ENCODE results near the gene IVD.

IVD gene

DNA sequence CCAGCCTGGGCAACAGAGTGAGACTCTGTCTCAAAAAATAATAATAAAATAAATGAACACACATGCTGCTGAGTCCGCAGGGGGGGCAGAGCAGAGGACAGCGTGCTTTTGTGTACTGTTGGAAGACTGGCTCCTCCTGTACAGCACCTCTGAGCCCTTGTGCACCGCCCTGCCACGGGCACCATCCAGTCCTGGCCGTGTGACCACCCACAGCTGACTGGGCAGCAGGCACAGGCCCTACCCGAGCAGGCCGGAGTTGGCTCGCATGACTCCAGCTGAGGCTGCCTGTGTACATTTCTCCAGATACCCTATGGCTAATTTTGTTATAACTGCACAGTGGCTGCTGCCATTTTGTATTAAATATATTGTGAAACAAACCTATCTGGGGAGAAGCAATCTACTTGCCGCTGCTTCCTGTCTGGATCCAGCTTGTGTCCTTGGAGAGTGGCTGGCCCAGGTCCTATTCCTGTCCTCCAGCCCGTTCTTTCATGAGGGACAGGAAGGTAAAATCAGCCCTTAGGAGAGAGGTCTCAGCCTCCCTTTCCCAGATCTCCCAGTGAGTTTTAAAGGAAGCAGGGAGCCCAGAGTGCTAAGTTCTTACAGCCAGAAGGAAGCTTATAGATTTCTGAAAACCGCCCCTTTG lies 14.6 kb downstream of the IVD start:
- TF ChIP-seq EZH2phosphoT487 (IDR thresholded peaks at IDR 0.05; ENCODE audit: borderline replicate concordance, low read length) = no peak
- TF ChIP-seq, protein P1, sequence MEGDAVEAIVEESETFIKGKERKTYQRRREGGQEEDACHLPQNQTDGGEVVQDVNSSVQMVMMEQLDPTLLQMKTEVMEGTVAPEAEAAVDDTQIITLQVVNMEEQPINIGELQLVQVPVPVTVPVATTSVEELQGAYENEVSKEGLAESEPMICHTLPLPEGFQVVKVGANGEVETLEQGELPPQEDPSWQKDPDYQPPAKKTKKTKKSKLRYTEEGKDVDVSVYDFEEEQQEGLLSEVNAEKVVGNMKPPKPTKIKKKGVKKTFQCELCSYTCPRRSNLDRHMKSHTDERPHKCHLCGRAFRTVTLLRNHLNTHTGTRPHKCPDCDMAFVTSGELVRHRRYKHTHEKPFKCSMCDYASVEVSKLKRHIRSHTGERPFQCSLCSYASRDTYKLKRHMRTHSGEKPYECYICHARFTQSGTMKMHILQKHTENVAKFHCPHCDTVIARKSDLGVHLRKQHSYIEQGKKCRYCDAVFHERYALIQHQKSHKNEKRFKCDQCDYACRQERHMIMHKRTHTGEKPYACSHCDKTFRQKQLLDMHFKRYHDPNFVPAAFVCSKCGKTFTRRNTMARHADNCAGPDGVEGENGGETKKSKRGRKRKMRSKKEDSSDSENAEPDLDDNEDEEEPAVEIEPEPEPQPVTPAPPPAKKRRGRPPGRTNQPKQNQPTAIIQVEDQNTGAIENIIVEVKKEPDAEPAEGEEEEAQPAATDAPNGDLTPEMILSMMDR (IDR thresholded peaks at IDR 0.05; ENCODE audit: low read depth, low read length, poor library complexity, severe bottlenecking) = no peak
- H3K4me3 ChIP-seq (ENCODE audit: low read length) = no peak overlapping the region
- peaks cover 3% of the 10 kb centered on the region; the same call in 1 of the 2 replicates for H3K4me1 ChIP-seq (ENCODE audit: control insufficient read depth, low read length)
- no peak overlapping the region for H3K4me2 ChIP-seq (ENCODE audit: low read length)
- peaks cover 8% of the 10 kb centered on the region; the same call in 1 of the 2 replicates for H3K36me3 ChIP-seq (ENCODE audit: control insufficient read depth, low read length)
- no peaks in the 10 kb centered on the region for H4K20me1 ChIP-seq (ENCODE audit: control insufficient read depth, insufficient read depth, low read depth, low read length)
- no peaks in the 10 kb centered on the region for H3F3A ChIP-seq (ENCODE audit: control insufficient read depth, insufficient read depth)
- H3K79me2 ChIP-seq (ENCODE audit: control insufficient read depth, low read length) = no peaks in the 10 kb centered on the region
- no peak overlapping the region for H3K27ac ChIP-seq (ENCODE audit: low read depth, low read length)
- H3K27me3 ChIP-seq (ENCODE audit: control insufficient read depth, low read length) = peaks cover 3% of the 10 kb centered on the region; the same call in 1 of the 2 replicates
- H3K9me2 ChIP-seq (replicated peaks; ENCODE audit: control insufficient read depth, low read length) = no peaks in the 10 kb centered on the region
- no peaks in the 10 kb centered on the region for H3K9me3 ChIP-seq (ENCODE audit: control insufficient read depth, insufficient read depth, low read length)

DNA sequence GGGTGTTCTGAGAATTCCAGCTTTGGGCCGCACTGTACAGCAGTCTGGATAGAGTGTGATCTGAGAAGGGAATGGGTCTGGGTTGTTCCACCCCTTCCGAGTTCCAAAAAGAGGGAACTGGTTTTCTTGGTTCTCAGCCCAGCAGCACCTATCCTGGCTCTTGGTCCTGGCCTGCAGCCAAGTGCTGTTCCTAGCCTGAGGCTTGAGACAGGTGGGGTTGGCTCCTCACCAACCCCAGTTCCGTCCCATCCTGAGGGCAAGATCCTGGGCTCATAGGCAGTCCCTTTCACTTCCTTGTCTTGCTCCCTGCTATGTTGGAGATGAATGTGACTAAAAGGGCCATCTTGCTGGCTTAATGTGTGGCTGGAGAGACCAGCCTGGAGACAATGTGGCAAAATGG lies 15.2 kb downstream of the IVD start:
- Histone ChIP-seq H3K27me3 (ENCODE audit: control insufficient read depth, low read length) (peaks cover 3% of the 10 kb centered on the region; the same call in 1 of the 2 replicates), H3K79me2 (ENCODE audit: control insufficient read depth, low read length) (no peaks in the 10 kb centered on the region), H3F3A (ENCODE audit: control insufficient read depth, insufficient read depth) (no peaks in the 10 kb centered on the region), H3K27ac (ENCODE audit: low read depth, low read length) (no peak overlapping the region), H3K9me3 (ENCODE audit: control insufficient read depth, insufficient read depth, low read length) (no peaks in the 10 kb centered on the region), H3K4me3 (ENCODE audit: low read length) (no peak overlapping the region), H3K4me1 (ENCODE audit: control insufficient read depth, low read length) (peaks cover 3% of the 10 kb centered on the region; the same call in 1 of the 2 replicates), H3K9me2 (replicated peaks; ENCODE audit: control insufficient read depth, low read length) (no peaks in the 10 kb centered on the region), H4K20me1 (ENCODE audit: control insufficient read depth, insufficient read depth, low read depth, low read length) (no peaks in the 10 kb centered on the region), H3K36me3 (ENCODE audit: control insufficient read depth, low read length) (peaks cover 5% of the 10 kb centered on the region; the same call in 1 of the 2 replicates), H3K4me2 (ENCODE audit: low read length) (no peak overlapping the region)
- TF ChIP-seq, protein P1 (IDR thresholded peaks at IDR 0.05; ENCODE audit: low read depth, low read length, poor library complexity, severe bottlenecking) = no peak
- TF ChIP-seq EZH2phosphoT487 (IDR thresholded peaks at IDR 0.05; ENCODE audit: borderline replicate concordance, low read length) = no peak

DNA sequence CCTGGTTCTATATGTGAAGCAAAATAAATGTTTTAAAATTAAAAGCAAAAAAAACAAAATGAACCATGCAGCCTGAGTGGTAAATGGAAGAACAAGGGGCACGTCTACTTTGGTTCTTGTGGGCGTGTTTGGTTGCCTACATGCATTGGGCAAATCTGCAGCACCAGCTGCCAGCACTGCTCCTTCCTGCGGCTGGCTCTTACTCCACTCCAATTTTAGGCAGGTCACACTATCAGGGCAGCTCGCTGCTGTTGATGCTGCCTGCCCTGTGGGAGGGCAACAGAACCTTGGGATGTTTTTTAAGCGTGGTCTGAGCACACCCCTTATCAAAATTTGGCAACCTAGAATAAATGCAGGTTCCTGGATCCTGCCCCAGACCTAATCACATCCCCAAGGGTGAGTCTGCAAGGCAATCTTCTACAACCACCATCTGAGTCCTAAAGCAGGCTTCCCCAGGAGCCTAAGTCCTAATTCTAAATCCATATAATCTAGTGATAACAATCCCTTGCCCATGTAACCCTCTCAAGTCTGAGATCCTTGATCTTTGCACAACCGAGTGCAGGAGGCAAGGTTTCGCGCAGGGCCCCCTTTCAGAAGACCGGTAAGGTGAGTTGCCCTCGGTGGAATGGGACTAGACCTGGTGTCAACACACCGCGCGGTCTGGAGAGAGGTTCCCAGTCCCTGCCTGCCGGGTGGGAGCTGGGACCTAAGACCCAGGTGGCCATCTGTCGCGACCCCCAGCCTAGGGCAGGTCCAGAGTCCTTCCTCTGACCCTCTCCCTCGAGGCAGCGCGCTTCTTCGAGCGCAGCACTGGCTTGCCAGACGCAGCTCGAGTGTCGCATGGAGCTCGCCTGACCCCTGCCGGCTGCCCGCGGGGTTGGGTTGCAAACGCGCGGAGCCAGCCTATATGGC lies 15.9 kb downstream of the IVD start:
- Histone ChIP-seq H3F3A (ENCODE audit: control insufficient read depth, insufficient read depth) (no peaks in the 10 kb centered on the region), H3K4me3 (ENCODE audit: low read length) (no peak overlapping the region), H3K9me2 (replicated peaks; ENCODE audit: control insufficient read depth, low read length) (no peaks in the 10 kb centered on the region), H4K20me1 (ENCODE audit: control insufficient read depth, insufficient read depth, low read depth, low read length) (no peaks in the 10 kb centered on the region), H3K27me3 (ENCODE audit: control insufficient read depth, low read length) (peaks cover 3% of the 10 kb centered on the region; the same call in 1 of the 2 replicates), H3K79me2 (ENCODE audit: control insufficient read depth, low read length) (no peaks in the 10 kb centered on the region), H3K4me1 (ENCODE audit: control insufficient read depth, low read length) (peaks cover 3% of the 10 kb centered on the region; the same call in 1 of the 2 replicates), H3K4me2 (ENCODE audit: low read length) (peak overlapping the region; percentile 45), H3K9me3 (ENCODE audit: control insufficient read depth, insufficient read depth, low read length) (no peaks in the 10 kb centered on the region), H3K27ac (ENCODE audit: low read depth, low read length) (no peak overlapping the region), H3K36me3 (ENCODE audit: control insufficient read depth, low read length) (peaks cover 3% of the 10 kb centered on the region; the same call in 1 of the 2 replicates)
- TF ChIP-seq, protein P1 (IDR thresholded peaks at IDR 0.05; ENCODE audit: low read depth, low read length, poor library complexity, severe bottlenecking) = peak; percentile 86
- no peak for TF ChIP-seq EZH2phosphoT487 (IDR thresholded peaks at IDR 0.05; ENCODE audit: borderline replicate concordance, low read length)

Measured in DOHH2 (cell line).